Measurements from ENCODE around the gene HCFC1.

DNA sequence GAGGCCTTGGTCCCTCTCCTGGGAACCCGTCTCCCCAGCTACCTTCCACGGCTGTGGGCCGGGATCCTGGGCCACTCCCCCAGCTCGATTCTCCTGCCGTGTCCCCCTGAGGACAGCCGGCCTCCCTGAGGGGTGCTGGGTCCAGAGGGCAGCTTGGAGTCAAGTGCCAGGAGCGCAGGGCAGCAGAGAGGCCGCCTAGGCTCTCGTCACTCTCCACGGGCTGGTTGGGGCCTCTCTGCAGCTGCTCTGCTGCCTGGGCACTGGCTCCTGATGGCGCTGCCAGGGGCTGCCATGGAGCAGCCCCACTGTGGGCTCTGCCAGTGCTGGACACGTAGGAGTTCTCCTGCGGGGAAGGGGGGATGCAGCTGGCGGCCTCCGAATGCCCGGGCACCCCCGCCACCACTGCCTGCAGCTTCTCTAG, 41.4 kb upstream of the HCFC1 start:
- TF ChIP-seq, protein P1, sequence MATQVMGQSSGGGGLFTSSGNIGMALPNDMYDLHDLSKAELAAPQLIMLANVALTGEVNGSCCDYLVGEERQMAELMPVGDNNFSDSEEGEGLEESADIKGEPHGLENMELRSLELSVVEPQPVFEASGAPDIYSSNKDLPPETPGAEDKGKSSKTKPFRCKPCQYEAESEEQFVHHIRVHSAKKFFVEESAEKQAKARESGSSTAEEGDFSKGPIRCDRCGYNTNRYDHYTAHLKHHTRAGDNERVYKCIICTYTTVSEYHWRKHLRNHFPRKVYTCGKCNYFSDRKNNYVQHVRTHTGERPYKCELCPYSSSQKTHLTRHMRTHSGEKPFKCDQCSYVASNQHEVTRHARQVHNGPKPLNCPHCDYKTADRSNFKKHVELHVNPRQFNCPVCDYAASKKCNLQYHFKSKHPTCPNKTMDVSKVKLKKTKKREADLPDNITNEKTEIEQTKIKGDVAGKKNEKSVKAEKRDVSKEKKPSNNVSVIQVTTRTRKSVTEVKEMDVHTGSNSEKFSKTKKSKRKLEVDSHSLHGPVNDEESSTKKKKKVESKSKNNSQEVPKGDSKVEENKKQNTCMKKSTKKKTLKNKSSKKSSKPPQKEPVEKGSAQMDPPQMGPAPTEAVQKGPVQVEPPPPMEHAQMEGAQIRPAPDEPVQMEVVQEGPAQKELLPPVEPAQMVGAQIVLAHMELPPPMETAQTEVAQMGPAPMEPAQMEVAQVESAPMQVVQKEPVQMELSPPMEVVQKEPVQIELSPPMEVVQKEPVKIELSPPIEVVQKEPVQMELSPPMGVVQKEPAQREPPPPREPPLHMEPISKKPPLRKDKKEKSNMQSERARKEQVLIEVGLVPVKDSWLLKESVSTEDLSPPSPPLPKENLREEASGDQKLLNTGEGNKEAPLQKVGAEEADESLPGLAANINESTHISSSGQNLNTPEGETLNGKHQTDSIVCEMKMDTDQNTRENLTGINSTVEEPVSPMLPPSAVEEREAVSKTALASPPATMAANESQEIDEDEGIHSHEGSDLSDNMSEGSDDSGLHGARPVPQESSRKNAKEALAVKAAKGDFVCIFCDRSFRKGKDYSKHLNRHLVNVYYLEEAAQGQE (IDR thresholded peaks at IDR 0.05) = no peak
- no peak for TF ChIP-seq KDM1A (IDR thresholded peaks at IDR 0.05; ENCODE audit: low read depth)
- TF ChIP-seq EP300 (IDR thresholded peaks at IDR 0.05) = no peak
- TF ChIP-seq, protein P2, sequence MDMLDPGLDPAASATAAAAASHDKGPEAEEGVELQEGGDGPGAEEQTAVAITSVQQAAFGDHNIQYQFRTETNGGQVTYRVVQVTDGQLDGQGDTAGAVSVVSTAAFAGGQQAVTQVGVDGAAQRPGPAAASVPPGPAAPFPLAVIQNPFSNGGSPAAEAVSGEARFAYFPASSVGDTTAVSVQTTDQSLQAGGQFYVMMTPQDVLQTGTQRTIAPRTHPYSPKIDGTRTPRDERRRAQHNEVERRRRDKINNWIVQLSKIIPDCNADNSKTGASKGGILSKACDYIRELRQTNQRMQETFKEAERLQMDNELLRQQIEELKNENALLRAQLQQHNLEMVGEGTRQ (IDR thresholded peaks at IDR 0.05) = no peak
- TF ChIP-seq POLR2A (IDR thresholded peaks at IDR 0.05; ENCODE audit: low read length) = no peak
- TF ChIP-seq KDM5A (IDR thresholded peaks at IDR 0.05) = no peak
- TF ChIP-seq ZFP36 (IDR thresholded peaks at IDR 0.05; ENCODE audit: borderline replicate concordance, partially characterized antibody) = no peak

Data from A549 (cell line).